Measurements from ENCODE around the gene PCGF3.
"Not testable (repeated sequence)": the region's sequence is repeated elsewhere in the genome, so short reads cannot be mapped to it uniquely, and the experiment has no call there.

The PCGF3 gene

DNA sequence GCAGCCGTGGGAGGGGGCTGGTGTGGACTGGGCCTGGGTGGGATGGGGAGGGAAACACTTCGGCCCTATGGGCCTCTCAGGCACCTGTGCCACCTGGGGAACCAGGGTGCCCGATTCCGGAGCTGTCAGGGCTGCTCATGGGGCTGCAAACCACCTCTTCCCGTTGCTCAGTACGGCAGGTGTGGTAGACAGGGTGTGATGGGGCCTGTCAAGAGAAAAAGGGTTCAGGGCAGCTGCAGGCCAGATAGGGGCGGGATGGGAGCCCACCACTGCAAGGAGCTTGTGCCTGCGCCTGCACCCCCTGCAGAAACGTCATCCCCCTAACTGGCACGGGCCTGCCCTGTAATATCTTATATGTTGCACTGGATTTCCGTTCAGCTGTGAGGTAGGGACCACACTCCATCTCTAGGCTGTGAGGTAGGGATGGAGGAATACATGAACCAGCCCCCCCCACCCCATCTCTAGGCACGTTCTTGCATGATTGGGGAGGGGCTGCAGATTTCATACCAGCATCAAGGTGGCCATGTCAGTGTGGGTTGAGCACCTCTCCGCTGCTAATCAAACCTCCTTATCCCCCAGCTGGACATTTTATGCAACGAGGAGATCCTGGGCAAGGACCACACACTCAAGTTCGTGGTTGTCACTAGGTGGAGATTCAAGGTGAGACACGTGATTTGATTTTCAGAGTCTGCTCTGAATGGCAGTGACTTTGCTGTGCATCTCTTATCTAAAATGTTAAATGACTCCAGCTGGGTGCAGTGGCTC lies 59.0 kb downstream of the PCGF3 start:
- H3K27ac Mint-ChIP-seq = peak overlapping the region; percentile 23
- H3K4me1 Mint-ChIP-seq = peaks cover 22% of the 10 kb centered on the region
- peaks cover 17% of the 10 kb centered on the region for H3K36me3 Mint-ChIP-seq

DNA sequence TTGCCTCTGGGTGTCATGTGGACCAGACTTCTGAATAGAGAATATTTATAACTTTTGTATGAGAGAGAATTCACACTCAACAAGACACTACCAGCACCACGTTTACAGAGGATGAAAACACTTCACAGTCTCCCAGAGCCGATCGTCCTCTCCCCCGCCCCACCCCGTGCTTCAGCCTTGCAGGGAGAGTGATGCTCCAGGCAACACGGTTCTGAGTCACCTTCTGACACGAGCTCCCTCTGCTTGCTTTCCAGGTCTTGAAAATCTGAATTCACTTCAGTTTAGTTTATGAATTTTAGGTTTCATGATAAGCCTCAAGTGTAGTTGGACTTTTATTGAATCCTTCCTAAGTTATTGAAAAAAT lies 60.5 kb downstream of the PCGF3 start:
- Mint-ChIP-seq H3K36me3 (peaks cover 17% of the 10 kb centered on the region), H3K4me3 (no peak overlapping the region), H3K9me3 (no peaks in the 10 kb centered on the region), H3K4me1 (peaks cover 20% of the 10 kb centered on the region), H3K27ac (peak overlapping the region; percentile 31), H3K27me3 (no peaks in the 10 kb centered on the region)

More for the DNA sequence above, 59.0 kb downstream of the PCGF3 start:
- H3K9me3 Mint-ChIP-seq = no peaks in the 10 kb centered on the region
- H3K27me3 Mint-ChIP-seq = no peaks in the 10 kb centered on the region
- H3K4me3 Mint-ChIP-seq = no peak overlapping the region

DNA sequence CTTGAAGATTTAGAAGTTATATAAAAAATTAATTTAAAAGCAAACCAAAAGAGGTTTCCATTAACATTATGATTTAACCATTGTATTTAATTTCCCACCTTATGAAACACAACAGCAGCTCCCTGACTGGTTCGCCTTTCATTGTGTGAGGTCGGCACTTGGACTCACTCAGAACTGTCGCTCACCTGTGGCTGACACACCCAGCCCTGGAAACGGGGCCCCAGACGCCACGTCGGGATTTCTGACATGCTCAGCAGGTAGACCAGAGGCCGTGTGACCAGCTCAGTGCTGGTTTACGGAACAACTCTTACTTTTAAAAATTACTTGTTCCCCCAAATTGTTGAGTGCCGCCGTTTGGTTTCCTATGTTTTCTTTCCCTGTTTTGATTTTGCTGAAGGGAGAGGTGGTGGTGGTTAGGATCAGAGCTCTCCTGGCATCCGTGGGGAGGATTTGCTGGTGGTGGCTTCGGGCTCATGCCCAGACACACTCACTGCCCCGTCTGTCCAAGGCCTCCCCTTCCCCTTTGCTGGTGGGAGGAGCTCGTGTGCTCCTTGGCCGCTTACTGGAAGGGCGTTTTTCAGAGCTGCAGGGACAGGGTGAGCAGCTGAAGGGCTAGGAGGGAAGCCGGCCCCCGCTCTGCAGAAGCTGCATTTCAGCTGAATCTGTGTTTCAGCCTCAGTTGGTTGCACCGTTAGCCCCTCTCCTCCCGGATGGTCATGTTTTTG lies 61.1 kb downstream of the PCGF3 start:
- Mint-ChIP-seq H3K36me3 (peaks cover 14% of the 10 kb centered on the region), H3K4me3 (no peak overlapping the region)

DNA sequence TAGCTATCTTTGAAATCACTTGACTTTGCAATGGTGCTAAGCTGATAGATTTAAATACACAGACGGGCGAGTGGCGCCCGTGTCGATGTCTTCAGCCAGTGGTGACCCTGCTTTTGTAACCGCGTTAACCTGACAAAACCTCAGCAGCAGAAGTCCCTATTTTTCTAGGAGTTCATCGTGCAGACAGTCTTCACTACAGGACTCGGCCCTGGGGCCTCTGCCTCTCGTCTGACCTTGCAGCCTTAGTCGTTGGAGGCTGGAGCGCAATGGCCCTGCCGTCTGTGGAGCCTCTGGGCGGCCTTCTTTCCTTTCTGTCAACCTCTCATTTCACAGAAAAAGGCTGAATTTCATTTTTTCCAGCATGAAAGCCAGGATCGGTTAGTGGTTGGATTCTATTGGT lies 62.4 kb downstream of the PCGF3 start:
- Mint-ChIP-seq H3K36me3 (peaks cover 12% of the 10 kb centered on the region), H3K27ac (no peak overlapping the region), H3K27me3 (no peaks in the 10 kb centered on the region), H3K4me3 (no peak overlapping the region), H3K4me1 (peaks cover 14% of the 10 kb centered on the region), H3K9me3 (no peaks in the 10 kb centered on the region)

More for the DNA sequence above, 61.1 kb downstream of the PCGF3 start:
- H3K27me3 Mint-ChIP-seq = no peaks in the 10 kb centered on the region
- H3K4me1 Mint-ChIP-seq = peaks cover 20% of the 10 kb centered on the region
- no peak overlapping the region for H3K27ac Mint-ChIP-seq
- no peaks in the 10 kb centered on the region for H3K9me3 Mint-ChIP-seq

DNA sequence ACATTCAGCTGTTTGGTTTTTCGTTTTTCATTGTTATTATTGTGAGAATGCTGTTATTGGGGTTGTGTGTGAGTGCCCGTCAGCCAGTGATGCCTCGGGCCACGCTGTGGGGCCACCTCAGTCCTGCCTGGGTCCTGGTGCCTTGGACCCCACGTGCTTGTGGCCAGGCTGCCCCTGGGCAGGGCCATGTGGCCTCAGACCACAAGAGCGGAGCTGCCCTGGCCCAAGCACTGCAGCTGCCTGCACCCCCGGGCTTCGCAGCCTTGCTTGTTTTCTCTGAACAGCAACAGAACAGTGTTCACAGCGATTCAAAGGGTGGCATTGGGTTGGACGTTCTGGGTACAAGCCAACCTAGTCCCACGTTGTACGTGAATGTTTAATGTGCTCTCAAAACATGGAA lies 63.4 kb downstream of the PCGF3 start:
- Mint-ChIP-seq H3K4me3 (no peak overlapping the region), H3K36me3 (peaks cover 10% of the 10 kb centered on the region), H3K27ac (no peak overlapping the region), H3K27me3 (no peaks in the 10 kb centered on the region), H3K4me1 (peaks cover 17% of the 10 kb centered on the region), H3K9me3 (no peaks in the 10 kb centered on the region)

DNA sequence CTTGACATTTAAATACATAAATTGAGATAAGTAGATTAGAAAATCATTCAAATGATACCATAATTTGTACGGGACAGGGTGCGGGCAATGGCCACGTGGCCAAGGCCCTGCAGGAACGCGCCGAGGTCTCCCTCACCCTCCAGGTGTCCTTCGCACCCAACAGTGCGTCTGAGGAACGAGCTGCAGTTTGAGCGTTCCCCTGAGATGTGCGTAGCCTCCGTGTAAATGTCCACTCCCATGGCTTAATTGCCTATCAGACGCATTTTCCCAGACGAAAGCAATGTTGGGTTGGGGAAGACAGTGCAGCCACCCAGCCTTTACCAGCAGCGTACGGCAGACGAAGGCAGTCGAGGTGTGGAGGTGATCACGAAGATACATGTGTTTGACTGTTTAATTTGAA lies 63.9 kb downstream of the PCGF3 start:
- peak overlapping the region; percentile 8 for H3K27ac Mint-ChIP-seq
- H3K9me3 Mint-ChIP-seq = no peaks in the 10 kb centered on the region
- no peaks in the 10 kb centered on the region for H3K27me3 Mint-ChIP-seq
- no peak overlapping the region for H3K4me3 Mint-ChIP-seq
- H3K36me3 Mint-ChIP-seq = peaks cover 10% of the 10 kb centered on the region
- peaks cover 22% of the 10 kb centered on the region for H3K4me1 Mint-ChIP-seq

DNA sequence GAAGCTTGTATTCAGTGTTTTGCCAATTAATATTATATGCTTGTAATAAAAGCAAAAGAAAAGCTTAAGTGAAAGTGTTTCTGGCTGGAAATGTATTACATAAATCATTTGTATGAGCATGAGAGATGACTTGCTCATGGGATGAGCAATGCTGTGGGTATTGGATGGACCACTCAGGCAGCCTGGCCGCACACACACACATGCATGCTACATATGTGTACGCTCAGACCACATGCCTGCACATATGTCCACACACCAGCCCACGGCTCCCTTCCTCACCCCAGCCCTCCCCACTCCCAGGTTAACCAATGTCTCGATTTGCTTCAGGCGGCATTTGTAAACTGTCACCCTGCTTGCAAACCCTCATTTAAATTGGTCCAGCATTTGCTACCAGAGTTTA lies 64.4 kb downstream of the PCGF3 start:
- no peaks in the 10 kb centered on the region for H3K27me3 Mint-ChIP-seq
- peaks cover 27% of the 10 kb centered on the region for H3K4me1 Mint-ChIP-seq
- no peak overlapping the region for H3K4me3 Mint-ChIP-seq
- peak overlapping the region; percentile 30 for H3K27ac Mint-ChIP-seq
- H3K9me3 Mint-ChIP-seq = no peaks in the 10 kb centered on the region
- H3K36me3 Mint-ChIP-seq = peaks cover 11% of the 10 kb centered on the region

DNA sequence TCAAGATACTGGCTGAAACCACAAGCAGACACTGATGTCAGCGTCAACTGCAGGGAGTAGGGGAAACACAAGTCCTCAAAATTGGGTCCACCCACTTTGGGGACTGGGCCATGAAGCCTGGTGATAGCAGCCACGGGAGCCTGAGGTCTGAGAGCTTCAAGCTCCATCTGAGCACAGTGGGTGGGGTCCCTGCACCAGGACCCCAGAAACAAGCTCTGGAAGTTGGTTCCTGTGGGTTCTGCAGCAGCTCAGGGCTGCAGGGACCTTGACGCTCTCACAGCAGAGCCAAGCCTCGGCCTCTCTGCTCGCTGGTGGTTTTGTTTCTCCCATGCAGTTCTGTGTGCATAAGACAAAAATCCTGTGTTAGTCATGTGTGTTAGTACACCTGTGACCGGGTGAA lies 65.8 kb downstream of the PCGF3 start:
- peaks cover 37% of the 10 kb centered on the region for H3K4me1 Mint-ChIP-seq
- no peaks in the 10 kb centered on the region for H3K9me3 Mint-ChIP-seq
- H3K36me3 Mint-ChIP-seq = peaks cover 12% of the 10 kb centered on the region
- H3K4me3 Mint-ChIP-seq = no peak overlapping the region
- no peak overlapping the region for H3K27ac Mint-ChIP-seq
- H3K27me3 Mint-ChIP-seq = no peaks in the 10 kb centered on the region

DNA sequence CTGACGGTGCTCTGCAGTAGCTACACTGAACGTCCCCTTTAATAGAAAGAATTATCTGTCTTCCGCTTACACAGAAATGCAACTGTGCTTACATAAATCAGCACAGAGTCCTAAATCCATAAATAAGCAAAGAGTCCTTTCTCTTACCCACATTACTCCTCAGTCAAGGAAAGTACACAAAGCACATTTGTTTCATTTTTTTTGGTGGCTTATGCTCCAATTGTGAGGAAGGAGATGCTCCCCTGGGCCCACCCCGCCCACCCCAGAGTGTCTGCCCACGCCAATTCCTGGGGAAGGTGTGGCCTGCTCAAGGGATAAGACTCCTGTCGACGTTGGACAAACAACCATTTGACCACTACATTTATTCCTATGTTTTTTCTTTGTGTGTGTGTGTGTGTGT lies 66.5 kb downstream of the PCGF3 start:
- no peaks in the 10 kb centered on the region for H3K27me3 Mint-ChIP-seq
- H3K36me3 Mint-ChIP-seq = peaks cover 15% of the 10 kb centered on the region
- H3K4me1 Mint-ChIP-seq = peaks cover 43% of the 10 kb centered on the region
- H3K9me3 Mint-ChIP-seq = no peaks in the 10 kb centered on the region
- H3K4me3 Mint-ChIP-seq = no peak overlapping the region
- no peak overlapping the region for H3K27ac Mint-ChIP-seq

DNA sequence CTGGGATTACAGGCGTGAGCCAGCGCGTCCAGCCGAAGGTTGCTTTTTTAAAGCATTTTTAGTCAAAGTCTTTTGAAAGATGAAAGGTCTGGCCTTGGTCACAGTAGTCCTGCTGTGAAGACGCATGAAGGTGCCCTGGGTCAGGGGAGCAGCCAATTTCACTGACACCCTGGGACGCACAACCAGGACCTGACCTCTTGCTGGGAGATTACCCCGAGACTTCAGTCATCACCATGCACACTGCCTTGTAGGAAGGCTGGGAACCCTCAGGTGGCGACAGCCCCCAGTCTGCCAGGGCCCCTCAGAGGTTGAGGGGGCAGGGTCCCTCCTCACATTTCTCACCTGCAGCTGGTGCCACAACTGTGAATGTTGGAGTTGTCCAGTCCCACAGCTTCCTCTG lies 67.1 kb downstream of the PCGF3 start:
- Mint-ChIP-seq H3K36me3 (peaks cover 18% of the 10 kb centered on the region), H3K9me3 (no peaks in the 10 kb centered on the region), H3K27ac (no peak overlapping the region), H3K4me1 (peaks cover 50% of the 10 kb centered on the region), H3K27me3 (no peaks in the 10 kb centered on the region), H3K4me3 (no peak overlapping the region)

DNA sequence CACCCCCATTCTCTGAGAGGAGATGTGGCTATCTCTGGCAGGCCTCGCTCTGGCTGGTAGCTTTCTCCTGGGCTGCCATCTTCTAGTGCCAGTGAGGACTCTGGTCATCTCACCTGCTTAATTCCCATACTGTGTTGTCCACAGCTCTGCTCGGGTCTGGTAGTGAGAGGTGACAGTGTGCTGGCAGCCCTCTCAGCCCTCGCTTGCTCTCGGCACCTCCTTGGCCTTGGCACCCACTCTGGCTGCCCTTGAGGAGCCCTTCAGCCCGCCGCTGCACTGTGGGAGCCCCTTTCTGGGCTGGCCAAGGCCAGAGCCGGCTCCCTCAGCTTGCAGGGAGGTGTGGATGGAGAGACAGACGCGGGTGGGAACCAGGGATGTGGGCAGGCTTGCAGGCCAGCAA lies 67.6 kb downstream of the PCGF3 start:
- H3K36me3 Mint-ChIP-seq = peaks cover 20% of the 10 kb centered on the region
- no peaks in the 10 kb centered on the region for H3K27me3 Mint-ChIP-seq
- H3K27ac Mint-ChIP-seq = no peak overlapping the region
- H3K4me1 Mint-ChIP-seq = peaks cover 54% of the 10 kb centered on the region
- no peaks in the 10 kb centered on the region for H3K9me3 Mint-ChIP-seq
- no peak overlapping the region for H3K4me3 Mint-ChIP-seq

DNA sequence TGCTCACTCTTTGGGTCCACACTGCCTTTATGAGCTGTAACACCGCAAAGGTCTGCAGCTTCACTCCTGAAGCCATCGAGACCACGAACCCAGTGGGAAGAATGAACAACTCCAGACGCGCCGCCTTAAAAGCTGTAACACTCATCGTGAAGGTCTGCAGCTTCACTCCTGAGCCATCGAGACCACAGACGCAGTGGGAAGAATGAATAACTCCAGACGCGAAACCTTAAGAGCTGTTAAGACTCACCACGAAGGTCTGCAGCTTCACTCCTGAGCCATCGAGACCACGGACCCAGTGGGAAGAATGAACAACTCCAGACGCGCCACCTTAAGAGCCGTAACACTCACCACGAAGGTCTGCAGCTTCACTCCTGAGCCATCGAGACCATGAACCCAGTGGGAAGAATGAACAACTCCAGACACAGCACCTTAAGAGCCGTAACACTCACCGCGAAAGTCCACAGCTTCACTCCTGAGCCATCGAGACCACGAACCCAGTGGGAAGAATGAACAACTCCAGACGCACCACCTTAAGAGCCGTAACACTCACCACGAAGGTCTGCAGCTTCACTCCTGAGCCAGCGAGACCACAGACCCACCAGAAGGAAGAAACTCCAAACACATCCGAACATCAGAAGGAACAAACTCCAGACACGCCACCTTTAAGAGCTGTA lies 68.9 kb downstream of the PCGF3 start:
- H3K4me1 Mint-ChIP-seq = peaks cover 58% of the 10 kb centered on the region
- H3K4me3 Mint-ChIP-seq = peak overlapping the region; percentile 49
- peak overlapping the region; percentile 74 for H3K27ac Mint-ChIP-seq
- H3K9me3 Mint-ChIP-seq, H3K27me3 Mint-ChIP-seq: not testable (repeated sequence)
- H3K36me3 Mint-ChIP-seq = peaks cover 20% of the 10 kb centered on the region

DNA sequence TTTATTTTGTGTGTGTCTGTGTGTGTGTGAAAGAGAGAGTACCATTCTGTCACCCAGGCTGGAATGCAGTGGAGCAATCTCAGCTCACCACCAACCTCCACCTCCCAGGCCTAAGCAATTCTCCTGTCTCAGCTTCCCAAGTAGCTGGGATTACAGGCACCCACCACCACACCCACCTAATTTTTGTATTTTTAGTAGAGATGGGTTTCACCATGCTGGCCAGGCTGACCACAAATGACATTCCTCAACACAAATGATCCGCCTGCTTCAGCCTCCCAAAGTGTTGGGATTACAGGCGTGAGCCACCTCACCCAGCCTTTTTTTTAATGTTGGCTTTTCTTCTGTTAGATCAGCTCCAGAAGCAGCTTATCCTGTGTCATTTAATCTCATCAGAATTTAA lies 69.9 kb downstream of the PCGF3 start:
- H3K27ac Mint-ChIP-seq, H3K9me3 Mint-ChIP-seq, H3K27me3 Mint-ChIP-seq, H3K4me3 Mint-ChIP-seq: not testable (repeated sequence)
- Mint-ChIP-seq H3K4me1 (peaks cover 62% of the 10 kb centered on the region), H3K36me3 (peaks cover 19% of the 10 kb centered on the region)

DNA sequence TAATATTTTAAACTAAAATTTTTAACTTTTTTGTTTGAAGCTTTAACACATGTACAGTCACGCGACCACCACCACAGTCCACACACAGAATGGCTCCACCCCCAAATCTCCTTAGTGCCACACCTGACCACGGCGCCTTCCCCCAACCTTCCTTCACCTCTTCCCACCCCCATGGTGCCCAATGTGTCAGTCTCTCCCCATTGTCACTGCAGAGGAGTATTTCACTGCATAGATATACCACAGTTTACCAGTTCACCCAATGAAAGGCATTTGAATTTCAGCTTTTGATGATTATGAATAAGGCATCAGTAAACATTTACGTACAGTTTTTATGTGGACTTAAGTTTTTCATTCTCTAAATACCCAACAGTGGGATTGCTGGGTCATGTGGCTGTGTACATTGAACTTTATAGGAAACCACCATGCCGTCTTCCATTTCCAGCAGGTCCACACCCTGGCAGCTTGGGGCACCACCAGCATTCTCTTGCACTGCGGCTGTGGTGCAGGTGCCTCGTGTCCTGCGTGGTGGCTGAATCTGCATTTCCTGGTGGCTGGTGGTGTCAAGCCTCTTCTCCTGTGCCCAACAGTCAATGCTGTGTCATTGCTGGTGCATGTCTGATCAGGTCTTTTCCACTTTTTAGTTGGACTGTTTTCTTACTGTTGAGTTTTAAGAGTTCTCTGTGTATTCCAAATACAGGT lies 71.3 kb downstream of the PCGF3 start:
- H3K9me3 Mint-ChIP-seq = no peaks in the 10 kb centered on the region

DNA sequence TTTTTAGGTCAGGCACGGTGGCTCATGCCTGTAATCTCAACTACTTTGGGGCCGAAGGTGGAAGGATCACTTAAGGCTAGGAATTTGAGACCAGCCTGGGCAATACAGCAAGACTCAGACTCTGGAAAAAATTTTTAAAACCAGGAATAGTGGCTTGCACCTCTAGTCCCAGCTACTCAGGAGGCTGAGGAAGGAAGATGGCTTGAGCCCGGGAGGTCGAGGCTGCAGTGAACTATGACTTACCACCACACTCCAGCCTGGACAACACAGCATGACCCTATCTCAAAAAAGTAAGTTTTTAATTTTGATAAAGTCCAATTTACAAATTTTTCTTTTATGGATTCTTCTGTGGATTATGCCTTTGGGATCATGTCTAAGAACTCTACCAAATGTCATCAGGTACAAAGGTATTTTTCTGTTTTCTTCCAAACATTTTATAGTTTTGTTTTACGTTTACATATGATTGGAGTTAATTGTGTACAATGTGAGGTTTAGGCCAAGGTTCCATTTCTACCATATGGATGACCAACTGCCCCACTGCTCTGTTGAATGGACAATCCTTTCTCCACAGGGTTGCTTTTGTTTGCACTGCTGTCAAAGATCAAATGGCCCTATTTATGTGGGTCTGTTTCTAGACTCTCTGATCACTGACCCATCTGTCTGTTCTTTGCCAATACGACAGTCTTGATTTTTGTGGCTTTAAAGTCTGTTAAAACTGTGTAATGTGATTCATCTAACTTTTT lies 72.1 kb downstream of the PCGF3 start:
- peaks cover 18% of the 10 kb centered on the region for H3K36me3 Mint-ChIP-seq

More for the DNA sequence above, 71.3 kb downstream of the PCGF3 start:
- Mint-ChIP-seq H3K36me3 (peaks cover 18% of the 10 kb centered on the region), H3K27ac (peak overlapping the region; percentile 86), H3K4me3 (peak overlapping the region; percentile 54), H3K4me1 (peaks cover 63% of the 10 kb centered on the region), H3K27me3 (no peaks in the 10 kb centered on the region)

More for the DNA sequence above, 72.1 kb downstream of the PCGF3 start:
- peaks cover 70% of the 10 kb centered on the region for H3K4me1 Mint-ChIP-seq
- H3K27ac Mint-ChIP-seq = peak overlapping the region; percentile 86
- H3K27me3 Mint-ChIP-seq = no peaks in the 10 kb centered on the region
- no peaks in the 10 kb centered on the region for H3K9me3 Mint-ChIP-seq
- H3K4me3 Mint-ChIP-seq = peak overlapping the region; percentile 54
